ENCODE measurements around the gene F2. TPM values are rescaled to one million over a fixed set of nuclear protein-coding genes. Genes with fewer than 3 reads are reported as not detected.
A peak's percentile ranks its signal among the peaks of the same experiment; 100 is the strongest.

Gene F2
- total and polyA plus RNA-seq, 7 experiments from 2014 or later: 0.15 TPM; not detected in 6

DNA sequence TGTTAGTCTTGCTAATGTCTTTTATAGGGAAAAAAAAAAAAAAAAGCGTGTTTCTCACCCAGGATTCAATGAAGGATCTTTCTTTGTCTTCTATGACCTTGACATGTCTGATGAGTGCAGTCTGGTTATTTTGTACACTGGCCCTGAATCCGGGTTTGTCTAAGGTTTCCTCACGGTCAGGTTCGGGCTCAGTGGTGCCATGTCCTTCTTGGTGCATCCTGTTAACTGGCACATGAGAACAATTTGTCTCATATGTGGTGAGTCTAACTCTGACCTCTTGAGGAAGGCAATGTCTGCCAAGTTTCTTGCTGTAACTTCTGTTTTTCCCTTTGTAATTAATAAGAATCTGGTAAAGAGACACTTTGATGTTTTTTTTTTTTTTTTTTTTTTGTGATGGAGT, 12.5 kb downstream of the F2 start:
- Histone ChIP-seq H3K27me3 (ENCODE audit: control insufficient read depth in 2 of 2, insufficient read depth in 2 of 2, low read length in 2 of 2) (no peaks in the 10 kb centered on the region), H3K27ac (ENCODE audit: low read depth, low read length) (no peak overlapping the region), H3K36me3 (ENCODE audit: control insufficient read depth in 2 of 3, insufficient read depth in 3 of 3, low read length in 3 of 3) (no peaks in the 10 kb centered on the region), H3K9me3 (ENCODE audit: control insufficient read depth in 2 of 3, low read length in 3 of 3) (no peaks in the 10 kb centered on the region), H3K4me1 (ENCODE audit: control insufficient read depth in 2 of 2, insufficient read depth in 2 of 2, low read length in 2 of 2) (no peaks in the 10 kb centered on the region), H3K4me3 (ENCODE audit: low read length) (no peak overlapping the region)
- no peaks in the 10 kb centered on the region for H3K27me3 Mint-ChIP-seq
- H3K9me3 Mint-ChIP-seq: no peaks in the 10 kb centered on the region
- CTCF ChIA-PET: no interaction called here
- H3K36me3 Mint-ChIP-seq: no peaks in the 10 kb centered on the region
- POLR2A ChIA-PET: no interaction called here
- intact Hi-C loops (cut with micrococcal nuclease): no loop called here
- no peak overlapping the region for H3K27ac Mint-ChIP-seq
- no peak overlapping the region for H3K4me3 Mint-ChIP-seq
- no peak for ATAC-seq
- DNase-seq: no peak
- no peaks in the 10 kb centered on the region for H3K4me1 Mint-ChIP-seq

DNA sequence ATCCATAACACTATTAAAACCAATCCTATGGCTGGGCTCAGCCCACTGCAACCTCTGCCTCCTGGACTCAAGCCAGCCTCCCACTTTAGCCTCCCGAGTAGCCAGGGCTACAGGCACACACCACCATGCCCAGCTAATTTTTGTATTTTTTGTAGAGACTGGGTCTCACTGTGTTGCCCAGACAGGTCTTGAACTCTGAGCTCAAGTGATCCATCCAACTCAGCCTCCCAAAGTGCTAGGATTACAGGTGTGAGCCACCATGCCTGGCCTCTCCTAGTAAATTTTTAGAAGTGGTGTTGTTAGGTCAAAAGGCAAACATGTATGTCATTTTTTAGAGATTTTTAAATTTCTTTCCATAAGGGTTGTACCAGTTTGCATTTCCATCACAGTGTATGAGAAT, 14.2 kb downstream of the F2 start:
- H3K27me3 Mint-ChIP-seq: no peaks in the 10 kb centered on the region
- no peaks in the 10 kb centered on the region for H3K27me3 ChIP-seq (ENCODE audit: control insufficient read depth in 2 of 2, insufficient read depth in 2 of 2, low read length in 2 of 2)
- no peaks in the 10 kb centered on the region for H3K9me3 ChIP-seq (ENCODE audit: control insufficient read depth in 2 of 3, low read length in 3 of 3)
- H3K4me1 ChIP-seq (ENCODE audit: control insufficient read depth in 2 of 2, insufficient read depth in 2 of 2, low read length in 2 of 2): no peaks in the 10 kb centered on the region
- no peaks in the 10 kb centered on the region for H3K36me3 ChIP-seq (ENCODE audit: control insufficient read depth in 2 of 3, insufficient read depth in 3 of 3, low read length in 3 of 3)
- H3K4me1 Mint-ChIP-seq: no peaks in the 10 kb centered on the region
- no peaks in the 10 kb centered on the region for H3K36me3 Mint-ChIP-seq
- H3K4me3 ChIP-seq (ENCODE audit: low read length): no peak overlapping the region
- no peak overlapping the region for H3K27ac Mint-ChIP-seq
- no peaks in the 10 kb centered on the region for H3K9me3 Mint-ChIP-seq
- CTCF ChIA-PET: no interaction called here
- DNase-seq (no peak), ATAC-seq (no peak)
- no peak overlapping the region for H3K27ac ChIP-seq (ENCODE audit: low read depth, low read length)
- H3K4me3 Mint-ChIP-seq: no peak overlapping the region
- intact Hi-C loops (cut with micrococcal nuclease): no loop called here
- POLR2A ChIA-PET: no interaction called here

GRCh38 chr11:46736146-46736545, 17.1 kb downstream of the F2 start:
- Histone ChIP-seq H3K27me3 (ENCODE audit: control insufficient read depth in 2 of 2, insufficient read depth in 2 of 2, low read length in 2 of 2) (no peaks in the 10 kb centered on the region), H3K9me3 (ENCODE audit: control insufficient read depth in 2 of 3, low read length in 3 of 3) (no peaks in the 10 kb centered on the region), H3K4me3 (ENCODE audit: low read length) (no peak overlapping the region), H3K36me3 (ENCODE audit: control insufficient read depth in 2 of 3, insufficient read depth in 3 of 3, low read length in 3 of 3) (no peaks in the 10 kb centered on the region), H3K4me1 (ENCODE audit: control insufficient read depth in 2 of 2, insufficient read depth in 2 of 2, low read length in 2 of 2) (no peaks in the 10 kb centered on the region), H3K27ac (ENCODE audit: low read depth, low read length) (no peak overlapping the region)
- Mint-ChIP-seq H3K4me3 (no peak overlapping the region), H3K4me1 (no peaks in the 10 kb centered on the region), H3K9me3 (peaks cover 0 to 2% (median 0%) of the 10 kb centered on the region in 11 donors), H3K27ac (no peak overlapping the region), H3K36me3 (peaks cover 0 to 3% (median 0%) of the 10 kb centered on the region in 5 donors), H3K27me3 (no peaks in the 10 kb centered on the region)
- DNase-seq (no peak), ATAC-seq (no peak)
- CTCF ChIA-PET: no interaction called here
- intact Hi-C loops (cut with micrococcal nuclease): no loop called here
- POLR2A ChIA-PET: no interaction called here

- no peaks in the 10 kb centered on the region for H3K4me1 ChIP-seq (ENCODE audit: control insufficient read depth in 2 of 2, insufficient read depth in 2 of 2, low read length in 2 of 2)
- ATAC-seq: no peak
- no peaks in the 10 kb centered on the region for H3K27me3 Mint-ChIP-seq
- peaks cover 0 to 1% (median 0%) of the 10 kb centered on the region in 3 experiments for H3K36me3 ChIP-seq (ENCODE audit: control insufficient read depth in 2 of 3, insufficient read depth in 3 of 3, low read length in 3 of 3)
- CTCF ChIA-PET: no interaction called here
- peaks cover 0 to 6% (median 1%) of the 10 kb centered on the region in 5 donors for H3K36me3 Mint-ChIP-seq
- H3K4me3 Mint-ChIP-seq: no peak overlapping the region
- no peak overlapping the region for H3K4me3 ChIP-seq (ENCODE audit: low read length)
- no peak for DNase-seq
- H3K4me1 Mint-ChIP-seq: no peaks in the 10 kb centered on the region
- H3K27me3 ChIP-seq (ENCODE audit: control insufficient read depth in 2 of 2, insufficient read depth in 2 of 2, low read length in 2 of 2): no peaks in the 10 kb centered on the region
- H3K9me3 Mint-ChIP-seq: peaks cover 0 to 2% (median 0%) of the 10 kb centered on the region in 11 donors
- POLR2A ChIA-PET: no interaction called here
- H3K9me3 ChIP-seq (ENCODE audit: control insufficient read depth in 2 of 3, low read length in 3 of 3): no peaks in the 10 kb centered on the region
- intact Hi-C loops (cut with micrococcal nuclease): no loop called here
- no peak overlapping the region for H3K27ac Mint-ChIP-seq
- H3K27ac ChIP-seq (ENCODE audit: low read depth, low read length): no peak overlapping the region
Measured at GRCh38 chr11:46736615-46737014, 17.6 kb downstream of the F2 start.

- Mint-ChIP-seq H3K27ac (no peak overlapping the region), H3K27me3 (no peaks in the 10 kb centered on the region), H3K4me3 (no peak overlapping the region), H3K4me1 (no peaks in the 10 kb centered on the region), H3K36me3 (peaks cover 3 to 16% (median 9%) of the 10 kb centered on the region in 5 donors), H3K9me3 (peaks cover 0 to 2% (median 0%) of the 10 kb centered on the region in 11 donors)
- intact Hi-C loops (cut with micrococcal nuclease): no loop called here
- ChIA-PET CTCF (no interaction called here), POLR2A (no interaction called here)
- DNase-seq (no peak), ATAC-seq (no peak)
- no peak overlapping the region for H3K4me3 ChIP-seq (ENCODE audit: low read length)
- H3K27ac ChIP-seq (ENCODE audit: low read depth, low read length): no peak overlapping the region
- no peaks in the 10 kb centered on the region for H3K27me3 ChIP-seq (ENCODE audit: control insufficient read depth in 2 of 2, insufficient read depth in 2 of 2, low read length in 2 of 2)
- H3K9me3 ChIP-seq (ENCODE audit: control insufficient read depth in 2 of 3, low read length in 3 of 3): no peaks in the 10 kb centered on the region
- no peaks in the 10 kb centered on the region for H3K4me1 ChIP-seq (ENCODE audit: control insufficient read depth in 2 of 2, insufficient read depth in 2 of 2, low read length in 2 of 2)
- H3K36me3 ChIP-seq (ENCODE audit: control insufficient read depth in 2 of 3, insufficient read depth in 3 of 3, low read length in 3 of 3): peaks cover 0 to 11% (median 0%) of the 10 kb centered on the region in 3 experiments
Measured at GRCh38 chr11:46737699-46738098, 18.7 kb downstream of the F2 start.

DNA sequence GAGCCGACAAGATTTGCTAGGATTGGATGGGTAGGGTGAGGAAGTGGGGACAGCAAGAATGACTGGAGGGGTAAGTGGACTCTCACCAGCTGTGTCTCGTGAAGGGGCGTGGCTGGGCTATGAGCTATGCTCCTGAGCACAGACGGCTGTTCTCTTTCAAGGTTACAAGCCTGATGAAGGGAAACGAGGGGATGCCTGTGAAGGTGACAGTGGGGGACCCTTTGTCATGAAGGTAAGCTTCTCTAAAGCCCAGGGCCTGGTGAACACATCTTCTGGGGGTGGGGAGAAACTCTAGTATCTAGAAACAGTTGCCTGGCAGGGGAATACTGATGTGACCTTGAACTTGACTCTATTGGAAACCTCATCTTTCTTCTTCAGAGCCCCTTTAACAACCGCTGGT, 19.9 kb downstream of the F2 start:
- peak overlapping the region in 1 of 9 donors; percentile 38 for H3K27ac Mint-ChIP-seq
- ChIA-PET POLR2A (no interaction called here), CTCF (no interaction called here)
- Histone ChIP-seq H3K36me3 (ENCODE audit: control insufficient read depth in 2 of 3, insufficient read depth in 3 of 3, low read length in 3 of 3) (peaks cover 0 to 22% (median 0%) of the 10 kb centered on the region in 3 experiments), H3K4me3 (ENCODE audit: low read length) (no peak overlapping the region), H3K27me3 (ENCODE audit: control insufficient read depth in 2 of 2, insufficient read depth in 2 of 2, low read length in 2 of 2) (no peaks in the 10 kb centered on the region), H3K4me1 (ENCODE audit: control insufficient read depth in 2 of 2, insufficient read depth in 2 of 2, low read length in 2 of 2) (no peaks in the 10 kb centered on the region), H3K9me3 (ENCODE audit: control insufficient read depth in 2 of 3, low read length in 3 of 3) (no peaks in the 10 kb centered on the region), H3K27ac (ENCODE audit: low read depth, low read length) (no peak overlapping the region)
- H3K36me3 Mint-ChIP-seq: peaks cover 9 to 23% (median 14%) of the 10 kb centered on the region in 5 donors
- ATAC-seq (no peak), DNase-seq (no peak)
- H3K4me3 Mint-ChIP-seq: no peak overlapping the region
- intact Hi-C loops (cut with micrococcal nuclease): no loop called here
- H3K27me3 Mint-ChIP-seq: no peaks in the 10 kb centered on the region
- no peaks in the 10 kb centered on the region for H3K4me1 Mint-ChIP-seq
- peaks cover 0 to 2% (median 0%) of the 10 kb centered on the region in 11 donors for H3K9me3 Mint-ChIP-seq

DNA sequence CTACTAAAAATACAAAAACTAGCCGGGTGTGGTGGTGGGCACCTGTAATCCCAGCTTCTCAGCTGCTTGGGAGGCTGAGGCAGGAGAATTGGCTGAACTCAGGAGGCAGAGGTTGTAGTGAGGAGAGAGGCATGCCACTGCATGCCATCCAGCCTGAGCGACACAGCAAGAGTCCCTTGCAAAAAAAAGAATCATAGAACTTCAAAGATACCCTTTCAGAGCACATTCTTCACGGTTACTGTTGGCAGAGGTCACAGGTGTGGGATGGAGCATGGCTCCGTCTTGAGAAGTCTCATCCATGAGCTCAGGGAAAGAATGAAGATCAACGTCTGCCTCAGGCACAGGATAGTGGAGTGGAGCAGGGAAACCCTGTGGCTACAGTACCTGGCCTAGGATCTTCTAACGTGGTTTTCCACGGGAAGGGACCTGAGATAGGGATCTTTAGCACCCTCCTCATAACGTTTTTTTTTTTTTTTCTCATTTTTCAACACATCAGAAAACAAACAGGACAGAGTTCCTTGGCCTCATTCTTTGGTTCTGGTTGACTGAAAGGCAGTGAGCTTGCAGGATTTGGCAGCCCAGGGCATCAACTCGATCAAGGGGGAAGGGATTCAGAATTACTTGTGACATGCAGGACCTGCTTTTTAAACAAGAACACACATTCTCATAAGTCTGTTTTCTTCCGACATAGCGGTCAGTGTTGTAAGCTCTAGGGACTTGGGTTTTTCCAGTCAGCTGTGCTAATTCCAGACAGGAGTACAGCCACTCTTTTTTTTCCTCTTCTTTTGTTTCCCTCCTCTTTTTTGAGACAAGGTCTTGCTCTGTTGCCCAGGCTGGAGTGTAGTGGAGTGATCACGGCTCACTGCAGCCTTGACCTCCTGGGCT, 22.8 kb downstream of the F2 start:
- DNase-seq (no peak), ATAC-seq (no peak)
- H3K4me1 Mint-ChIP-seq: no peaks in the 10 kb centered on the region
- Histone ChIP-seq H3K27me3 (ENCODE audit: control insufficient read depth in 2 of 2, insufficient read depth in 2 of 2, low read length in 2 of 2) (no peaks in the 10 kb centered on the region), H3K9me3 (ENCODE audit: control insufficient read depth in 2 of 3, low read length in 3 of 3) (no peaks in the 10 kb centered on the region), H3K36me3 (ENCODE audit: control insufficient read depth in 2 of 3, insufficient read depth in 3 of 3, low read length in 3 of 3) (peaks cover 0 to 51% (median 3%) of the 10 kb centered on the region in 3 experiments), H3K27ac (ENCODE audit: low read depth, low read length) (no peak overlapping the region), H3K4me1 (ENCODE audit: control insufficient read depth in 2 of 2, insufficient read depth in 2 of 2, low read length in 2 of 2) (no peaks in the 10 kb centered on the region), H3K4me3 (ENCODE audit: low read length) (no peak overlapping the region)
- peaks cover 0 to 2% (median 0%) of the 10 kb centered on the region in 11 donors for H3K9me3 Mint-ChIP-seq
- no peaks in the 10 kb centered on the region for H3K27me3 Mint-ChIP-seq
- peak overlapping the region in 4 of 9 donors; percentile 9 to 57 (median 32) for H3K27ac Mint-ChIP-seq
- ChIA-PET CTCF (no interaction called here), POLR2A (no interaction called here)
- peaks cover 13 to 36% (median 19%) of the 10 kb centered on the region in 5 donors for H3K36me3 Mint-ChIP-seq
- intact Hi-C loops (cut with micrococcal nuclease): no loop called here
- peak overlapping the region in 1 of 10 donors; percentile 14 for H3K4me3 Mint-ChIP-seq

All from naive thymus-derived CD4-positive, alpha-beta T cell (primary cell).